ENCODE data around the gene CRELD2. TPM values are rescaled to one million over a fixed set of nuclear protein-coding genes. Genes with fewer than 3 reads are reported as not detected.

The CRELD2 gene
- total RNA-seq, 6 experiments from 2014 or later, result 26.0 to 56.4 (median 47.8) TPM

DNA sequence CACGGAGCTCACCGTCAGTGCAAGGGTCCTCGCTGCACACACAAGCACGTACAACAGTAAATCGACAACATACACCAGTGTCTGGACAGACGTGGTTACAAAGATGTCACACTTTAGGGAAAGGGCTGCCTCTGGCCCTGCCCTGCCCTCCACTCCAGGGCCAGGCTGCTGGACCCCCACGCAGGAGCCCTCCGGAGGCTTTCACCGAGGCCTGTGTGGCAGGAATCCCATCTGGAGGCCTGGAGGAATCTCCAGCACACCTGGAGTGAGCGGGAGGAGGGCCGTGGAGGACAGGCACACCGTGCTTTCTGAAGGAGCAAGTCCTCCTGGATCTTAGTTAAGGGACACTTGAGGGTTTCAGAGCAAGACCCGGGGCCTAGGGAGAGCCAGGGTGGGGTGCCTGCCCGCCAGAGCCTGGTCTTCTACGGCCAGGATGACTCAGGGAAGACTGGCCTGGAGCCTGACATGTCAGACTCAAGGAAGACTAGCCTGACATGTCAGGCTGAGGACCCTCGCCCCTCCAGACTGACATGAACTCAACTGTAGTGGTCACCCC is 40.0 kb downstream of the CRELD2 start:
- Histone ChIP-seq H3K4me1 (peaks cover under 1 to 53% (median 36%) of the 10 kb centered on the region in 4 donors), H3K4me3 (no peak overlapping the region), H3K36me3 (peaks cover 4 to 10% (median 8%) of the 10 kb centered on the region in 4 donors), H3K27me3 (no peaks in the 10 kb centered on the region), H3K27ac (no peak overlapping the region), H3K9me3 (no peaks in the 10 kb centered on the region)
- DNase-seq (peak in 2 of 3 donors; percentile 19 to 52), ATAC-seq (no peak)
- no CpG with 5 or more reads among the region's 16 CpGs for WGBS (ENCODE audit: insufficient coverage, low coverage, low lambda C conversion rate, missing lambda C conversion rate)
- intact Hi-C loops (cut with DNase I), result no loop called here
- TF ChIP-seq POLR2A (IDR thresholded peaks at IDR 0.05), result no peak
- no peak for TF ChIP-seq CTCF (IDR thresholded peaks at IDR 0.05)

DNA sequence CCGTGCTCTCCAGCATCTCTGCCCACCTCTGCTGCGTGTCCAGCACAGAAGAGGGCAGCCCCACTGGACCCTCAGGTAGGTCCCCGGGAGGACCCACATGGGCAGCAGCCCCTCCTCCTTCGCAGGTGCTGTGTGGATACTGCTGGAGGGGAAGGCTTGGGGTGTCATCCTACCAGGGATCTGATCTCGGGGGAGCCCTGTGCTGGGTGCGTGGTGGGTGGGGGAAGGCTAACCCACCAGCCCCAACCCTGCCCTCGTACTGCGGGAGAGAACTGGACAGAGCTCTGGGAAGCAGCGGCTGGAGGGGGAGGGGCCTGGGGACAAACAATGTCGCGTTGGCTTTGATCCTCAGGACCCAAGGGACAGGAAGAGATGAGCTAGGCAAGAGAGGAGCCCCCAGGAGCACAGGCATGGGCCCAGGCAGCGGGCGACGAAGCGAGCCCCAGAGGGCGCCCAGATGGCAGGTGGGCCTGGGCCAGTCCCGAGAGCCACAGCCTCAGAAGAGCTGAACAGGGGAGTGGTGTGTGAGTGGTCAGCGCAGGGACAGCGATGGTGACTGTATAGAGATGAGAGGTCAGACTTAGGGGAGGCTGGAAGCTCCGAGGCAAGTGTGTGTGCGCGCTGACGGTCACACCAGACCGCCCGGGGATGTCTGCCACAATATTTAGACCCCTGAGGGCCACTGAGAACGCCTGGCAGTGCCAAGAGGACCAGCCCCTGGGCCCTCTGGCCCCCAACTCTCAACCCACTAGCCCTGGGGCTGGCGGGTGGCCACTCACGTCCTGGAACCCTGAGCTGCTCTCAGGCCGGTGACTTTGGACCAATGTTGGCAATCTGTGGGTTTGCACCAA is 40.7 kb downstream of the CRELD2 start:
- WGBS (ENCODE audit: insufficient coverage, low coverage, low lambda C conversion rate, missing lambda C conversion rate), result 57% methylated on average over 11 of the region's 29 CpGs
- ATAC-seq, result no peak
- DNase-seq, result peak in 2 of 3 donors; percentile 58 to 62
- intact Hi-C loops (cut with DNase I), result no loop called here
- peaks cover 0 to 54% (median 35%) of the 10 kb centered on the region in 4 donors for H3K4me1 ChIP-seq
- no peak for TF ChIP-seq CTCF (IDR thresholded peaks at IDR 0.05)
- TF ChIP-seq POLR2A (IDR thresholded peaks at IDR 0.05), result no peak
- peaks cover 7 to 17% (median 12%) of the 10 kb centered on the region in 4 donors for H3K36me3 ChIP-seq
- peak overlapping the region; percentile 59 to 98 (median 65) for H3K4me3 ChIP-seq
- H3K27ac ChIP-seq, result peak overlapping the region; percentile 88 to 97 (median 93)
- H3K9me3 ChIP-seq, result no peaks in the 10 kb centered on the region
- no peaks in the 10 kb centered on the region for H3K27me3 ChIP-seq

DNA sequence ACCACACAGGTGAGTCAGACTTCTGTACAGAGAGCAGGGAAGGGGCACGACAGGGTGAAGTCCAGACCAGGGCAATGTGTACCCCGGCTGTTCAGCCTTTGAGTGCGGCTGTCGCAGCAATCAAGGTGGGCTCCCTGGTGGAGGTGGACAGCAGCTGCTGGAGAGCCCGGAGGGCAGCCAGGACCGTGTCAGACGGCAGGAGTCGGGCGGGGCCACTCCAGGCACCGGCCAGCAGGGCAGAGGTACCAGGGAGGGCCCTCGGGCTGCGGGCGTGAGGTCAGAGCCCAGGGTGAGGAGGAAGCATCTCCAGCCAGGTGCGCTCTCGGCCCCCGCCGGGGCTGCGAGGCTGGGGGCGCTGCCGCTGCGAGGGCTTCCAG is 41.3 kb downstream of the CRELD2 start:
- H3K9me3 ChIP-seq, result no peaks in the 10 kb centered on the region
- H3K36me3 ChIP-seq, result peaks cover 7 to 18% (median 12%) of the 10 kb centered on the region in 4 donors
- ATAC-seq (peak; percentile 14 to 28 (median 24)), DNase-seq (peak; percentile 72 to 87 (median 81))
- H3K27ac ChIP-seq, result peak overlapping the region; percentile 88 to 97 (median 93)
- no peaks in the 10 kb centered on the region for H3K27me3 ChIP-seq
- intact Hi-C loops (cut with DNase I), result no loop called here
- TF ChIP-seq POLR2A (IDR thresholded peaks at IDR 0.05), result no peak
- peak in 1 of 4 donors; percentile 8 for TF ChIP-seq CTCF (IDR thresholded peaks at IDR 0.05)
- H3K4me1 ChIP-seq, result peaks cover 0 to 54% (median 32%) of the 10 kb centered on the region in 4 donors
- WGBS (ENCODE audit: insufficient coverage, low coverage, low lambda C conversion rate, missing lambda C conversion rate), result 0% methylated on average over 3 of the region's 21 CpGs
- peak overlapping the region; percentile 59 to 98 (median 65) for H3K4me3 ChIP-seq

- H3K9me3 ChIP-seq, result no peaks in the 10 kb centered on the region
- TF ChIP-seq CTCF (IDR thresholded peaks at IDR 0.05) (no peak), POLR2A (IDR thresholded peaks at IDR 0.05) (peak; percentile 97)
- no peaks in the 10 kb centered on the region for H3K27me3 ChIP-seq
- intact Hi-C loops (cut with DNase I), result no loop called here
- 0% methylated on average over 26 of the region's 137 CpGs for WGBS (ENCODE audit: insufficient coverage, low coverage, low lambda C conversion rate, missing lambda C conversion rate)
- H3K4me3 ChIP-seq, result peak within 1 kb of the TSS; percentile 87 to 98 (median 95)
- DNase-seq, result peak; percentile 95 to 97 (median 97)
- peaks cover 0 to 54% (median 29%) of the 10 kb centered on the region in 4 donors for H3K4me1 ChIP-seq
- H3K36me3 ChIP-seq, result peaks cover 7 to 18% (median 12%) of the 10 kb centered on the region in 4 donors
- ATAC-seq, result peak; percentile 54 to 78 (median 67)
- peak within 1 kb of the TSS; percentile 88 to 97 (median 93) for H3K27ac ChIP-seq
Measured at GRCh38 chr22:49960159-49961004, 41.9 kb downstream of the CRELD2 start, which contains the start of gene PIM3. PIM3 (plus strand) TSS chr22:49960772; CDS start chr22:49960948, 176 bp downstream.
